Keratinocyte (primary cell): Measurements from ENCODE around the gene TSPAN16. TPM values are rescaled to one million over a fixed set of nuclear protein-coding genes. Genes with fewer than 3 reads are reported as not detected.

ENCODE experiments used
- DNase-seq: peaks from one replicate; pipeline ENCODE4 v3.0.0-alpha.2; 2011; ENCODE audit warnings: low read depth, missing footprints, low spot score
- FAIRE-seq: peaks from 2 replicates; lab custom pipeline; 2011; peaks lifted over from hg19 to GRCh38; lab: Jason Lieb, UNC
- H2AFZ ChIP-seq: 2 replicates; pipeline ENCODE4 v1.6.0; 2012; ENCODE audit warnings: low read length, control low read depth, inconsistent platforms; ENCODE audit not compliant: control insufficient read depth
- H3K27ac ChIP-seq: 2 replicates; pipeline ENCODE4 v1.5.1; 2011; ENCODE audit warnings: low read length; ENCODE audit not compliant: control insufficient read depth, insufficient read depth
- H3K27me3 ChIP-seq: 3 replicates; pipeline ENCODE4 v1.6.0; 2011; ENCODE audit warnings: low read length; ENCODE audit not compliant: control insufficient read depth, insufficient read depth; ENCODE audit errors: extremely low read depth
- H3K36me3 ChIP-seq, 2 experiments: 2 replicates in 1 of 2; 3 replicates in 1 of 2; pipeline ENCODE4 v1.5.1; 2011; ENCODE audit warnings: low read length in 2 of 2, mild to moderate bottlenecking in 1 of 2; ENCODE audit not compliant: control insufficient read depth in 2 of 2, insufficient read depth in 2 of 2; ENCODE audit errors: extremely low read depth in 1 of 2
- H3K4me1 ChIP-seq: 3 replicates; pipeline ENCODE4 v1.5.1; 2011; ENCODE audit warnings: low read length; ENCODE audit not compliant: control insufficient read depth, insufficient read depth; ENCODE audit errors: extremely low read depth
- H3K4me2 ChIP-seq: 3 replicates; pipeline ENCODE4 v1.6.0; 2011; ENCODE audit warnings: low read depth, low read length; ENCODE audit not compliant: control insufficient read depth, insufficient read depth; ENCODE audit errors: extremely low read depth
- H3K4me3 ChIP-seq, 3 experiments: fragments of 200-600 bp in 1 of 3; sonication (generic) in 1 of 3; 2 replicates in 2 of 3; 3 replicates in 1 of 3; pipeline ENCODE4 v1.5.1; 2011 to 2016; ENCODE audit warnings: low read length in 3 of 3, mild to moderate bottlenecking in 3 of 3, control low read depth in 2 of 3, inconsistent platforms in 1 of 3, low read depth in 1 of 3, mixed read lengths in 1 of 3, mixed run types in 1 of 3, moderate library complexity in 1 of 3; ENCODE audit not compliant: control insufficient read depth in 2 of 3, insufficient read depth in 2 of 3; ENCODE audit errors: extremely low read depth in 1 of 3
- H3K79me2 ChIP-seq: 2 replicates; pipeline ENCODE4 v1.6.0; 2012; ENCODE audit warnings: low read length; ENCODE audit not compliant: control insufficient read depth, insufficient read depth
- H3K9ac ChIP-seq: 3 replicates; pipeline ENCODE4 v1.6.0; 2011; ENCODE audit warnings: low read length; ENCODE audit not compliant: control insufficient read depth, insufficient read depth; ENCODE audit errors: extremely low read depth
- H3K9me1 ChIP-seq: 3 replicates; pipeline ENCODE4 v1.6.0; 2011; ENCODE audit warnings: low read length; ENCODE audit not compliant: control insufficient read depth, insufficient read depth; ENCODE audit errors: extremely low read depth
- H3K9me3 ChIP-seq: 2 replicates; pipeline ENCODE4 v1.5.1; 2012; ENCODE audit warnings: low read depth, low read length; ENCODE audit not compliant: control insufficient read depth
- H4K20me1 ChIP-seq: 3 replicates; pipeline ENCODE4 v1.6.0; 2011; ENCODE audit warnings: low read length; ENCODE audit not compliant: control insufficient read depth, insufficient read depth; ENCODE audit errors: extremely low read depth
- CTCF ChIP-seq, 3 experiments: IDR thresholded peaks in 1 of 3; conservative IDR thresholded peaks in 1 of 3; optimal IDR thresholded peaks in 1 of 3; 2 replicates in 2 of 3; 3 replicates in 1 of 3; pipeline versions ENCODE3 to v1.5.1; 2011; ENCODE audit warnings: low read length in 3 of 3, mild to moderate bottlenecking in 3 of 3, moderate library complexity in 2 of 3, control low read depth in 1 of 3, inconsistent platforms in 1 of 3; ENCODE audit not compliant: insufficient read depth in 2 of 3; ENCODE audit errors: extremely low read depth in 1 of 3
- EZH2 ChIP-seq: IDR thresholded peaks from one replicate; pipeline ENCODE4 v1.6.1; 2012; ENCODE audit warnings: inconsistent platforms, mild to moderate bottlenecking, low read length, moderate library complexity
- dilution Hi-C: fragments of 300-500 bp; cut with MboI; formaldehyde crosslinking; loops from one replicate; pipeline ENCODE4 v1.7.0; 2020; ENCODE audit warnings: low sequenced_read_pairs; ENCODE audit not compliant: extremely low pct_ligation_motif_present
- polyA plus RNA-seq, 5 experiments: library from polyadenylated mRNA; depleted of rRNA in 3 of 5; stranded (reverse) in 3 of 5; stranded (forward) in 1 of 5; unstranded in 1 of 5; fragments of >200 nt; gene quantifications; 1 replicate in 1 of 5; 2 replicates in 3 of 5; 3 replicates in 1 of 5; pipeline versions ENCODE4 v1.2.1 to v1.2.3, GENCODE V29; 2011 to 2012; ENCODE audit warnings: missing spikeins in 2 of 5, low read depth in 1 of 5, low replicate concordance in 1 of 5

Gene TSPAN16
- polyA plus RNA-seq, 1 donor (not counting 4 experiments of a cell fraction or from before 2014, with no cell fraction given), result not detected

- H3K79me2 ChIP-seq, result no peaks in the 10 kb centered on the region
- H3K9me3 ChIP-seq, result no peaks in the 10 kb centered on the region
- peak overlapping the region; percentile 27 for H3K4me2 ChIP-seq
- no peak overlapping the region for H3K4me3 ChIP-seq
- H3K27ac ChIP-seq, result no peak overlapping the region
- H4K20me1 ChIP-seq, result no peaks in the 10 kb centered on the region
- TF ChIP-seq CTCF (optimal IDR thresholded peaks at IDR 0.05 in 1 of 3, IDR thresholded peaks at IDR 0.05 in 1 of 3, conservative IDR thresholded peaks at IDR 0.05 in 1 of 3; ENCODE audit: extremely low read depth in 1 of 3, insufficient read depth in 2 of 3, low read length in 3 of 3), result no peak
- no peak for TF ChIP-seq EZH2
- H2AFZ ChIP-seq, result no peak overlapping the region
- DNase-seq (no peak), FAIRE-seq (no peak)
- dilution Hi-C loops, result no loop called here
- H3K9ac ChIP-seq, result no peak overlapping the region
- H3K36me3 ChIP-seq, result peaks cover 0 to 5% of the 10 kb centered on the region in 2 experiments
- H3K4me1 ChIP-seq, result peaks cover 6% of the 10 kb centered on the region
- no peaks in the 10 kb centered on the region for H3K27me3 ChIP-seq
- no peaks in the 10 kb centered on the region for H3K9me1 ChIP-seq
Observed at GRCh38 chr19:11361037-11361770, 65.2 kb downstream of the TSPAN16 start.

GRCh38 chr19:11361771-11362731 is 66.1 kb downstream of the TSPAN16 start:
- peaks cover 6% of the 10 kb centered on the region for H3K4me1 ChIP-seq
- no peak overlapping the region for H3K27ac ChIP-seq
- no peaks in the 10 kb centered on the region for H3K9me3 ChIP-seq
- H3K36me3 ChIP-seq, result peaks cover 0 to 5% of the 10 kb centered on the region in 2 experiments
- H3K27me3 ChIP-seq, result no peaks in the 10 kb centered on the region
- dilution Hi-C loops, result no loop called here
- H3K79me2 ChIP-seq, result no peaks in the 10 kb centered on the region
- H3K9me1 ChIP-seq, result no peaks in the 10 kb centered on the region
- TF ChIP-seq EZH2 (no peak), CTCF (optimal IDR thresholded peaks at IDR 0.05 in 1 of 3, IDR thresholded peaks at IDR 0.05 in 1 of 3, conservative IDR thresholded peaks at IDR 0.05 in 1 of 3; ENCODE audit: extremely low read depth in 1 of 3, insufficient read depth in 2 of 3, low read length in 3 of 3) (no peak)
- H4K20me1 ChIP-seq, result no peaks in the 10 kb centered on the region
- H3K4me2 ChIP-seq, result peak overlapping the region; percentile 27
- H2AFZ ChIP-seq, result no peak overlapping the region
- no peak overlapping the region for H3K9ac ChIP-seq
- DNase-seq (no peak), FAIRE-seq (no peak)
- no peak overlapping the region for H3K4me3 ChIP-seq
